ENCODE data around the gene CACNA2D3.

Gene CACNA2D3

DNA sequence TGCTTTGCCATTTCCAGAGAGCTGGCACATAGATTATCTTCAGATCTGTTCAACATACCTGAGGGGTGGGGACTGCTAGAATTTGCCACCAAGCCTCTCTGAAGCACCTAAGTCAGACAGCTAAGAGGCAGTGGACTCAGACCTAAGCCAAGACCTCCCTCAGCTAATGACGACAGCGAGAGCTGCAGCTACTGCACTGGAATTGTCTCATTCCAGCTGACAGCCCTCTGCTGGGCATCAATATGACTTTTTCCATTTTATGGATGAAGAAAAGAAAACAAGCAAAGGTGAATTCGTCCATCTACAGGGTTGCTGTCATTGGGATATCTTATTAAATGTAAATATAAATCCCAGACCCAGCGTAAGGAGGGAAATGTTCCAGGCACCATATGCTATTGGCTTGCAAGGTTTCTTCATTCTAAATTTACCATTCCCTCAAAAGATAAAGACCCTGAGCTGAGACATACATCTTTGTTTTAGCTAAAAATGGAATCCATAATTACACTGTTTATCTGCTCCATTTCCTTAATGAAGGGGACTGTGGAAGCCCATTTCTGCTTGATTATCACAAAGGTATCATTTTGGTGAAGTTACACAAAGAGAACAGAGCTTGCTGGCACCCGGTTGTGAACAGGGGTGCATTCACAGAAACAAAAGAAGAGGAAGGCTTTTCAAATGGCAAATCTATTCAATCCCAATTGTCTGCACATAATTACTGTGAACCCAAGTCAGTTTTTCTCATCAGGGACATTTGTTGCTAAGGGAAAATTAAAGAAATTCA, 891.0 kb downstream of the CACNA2D3 start:
- no peak overlapping the region for H3K4me3 ChIP-seq (ENCODE audit: low read depth, low read length)
- TF ChIP-seq CTCF (IDR thresholded peaks at IDR 0.05; ENCODE audit: insufficient read depth, low read depth, low read length, missing control alignments), result no peak
- no peak for DNase-seq (ENCODE audit: low read depth)

DNA sequence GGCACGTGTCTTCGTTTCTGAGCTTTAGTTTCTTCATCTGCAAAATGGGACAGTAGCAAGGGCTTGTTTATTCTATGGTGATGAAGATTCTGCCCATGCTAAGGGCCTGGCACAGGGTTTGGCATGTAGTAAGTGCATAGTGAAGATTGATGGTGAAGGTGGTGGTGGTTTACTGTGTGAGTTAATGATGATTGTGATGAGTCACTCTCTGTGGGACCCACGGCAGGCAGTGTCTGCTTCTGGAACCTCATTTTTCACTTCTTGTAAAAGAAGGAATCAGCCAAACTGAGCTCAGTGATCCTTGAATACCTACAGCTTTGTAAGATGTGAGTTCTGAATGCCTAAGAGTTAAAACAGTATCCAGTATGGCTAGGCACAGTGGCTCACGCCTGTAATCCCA, 891.7 kb downstream of the CACNA2D3 start:
- H3K4me3 ChIP-seq (ENCODE audit: low read depth, low read length), result no peak overlapping the region
- no peak for DNase-seq (ENCODE audit: low read depth)
- no peak for TF ChIP-seq CTCF (IDR thresholded peaks at IDR 0.05; ENCODE audit: insufficient read depth, low read depth, low read length, missing control alignments)

DNA sequence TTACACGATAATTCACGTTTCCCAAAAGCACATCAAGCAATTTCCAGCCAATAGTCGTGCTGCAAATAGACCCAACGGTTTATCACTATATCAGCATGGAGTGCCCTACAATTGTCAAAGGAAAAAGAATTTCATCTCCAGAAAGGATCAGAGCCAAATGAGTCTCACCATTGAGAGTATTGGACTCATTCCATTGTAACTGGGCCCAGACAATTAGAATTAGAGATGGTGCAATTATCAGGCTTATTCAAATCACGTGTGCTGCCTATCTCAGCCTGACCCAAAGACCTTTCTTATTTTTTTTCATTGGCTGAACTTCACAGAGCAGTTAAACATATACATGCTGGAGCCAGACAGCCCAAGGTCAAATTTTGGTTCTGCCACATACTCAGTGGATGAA, 892.6 kb downstream of the CACNA2D3 start:
- no peak for DNase-seq (ENCODE audit: low read depth)
- no peak overlapping the region for H3K4me3 ChIP-seq (ENCODE audit: low read depth, low read length)
- TF ChIP-seq CTCF (IDR thresholded peaks at IDR 0.05; ENCODE audit: insufficient read depth, low read depth, low read length, missing control alignments), result no peak

- no peak overlapping the region for H3K4me3 ChIP-seq (ENCODE audit: low read depth, low read length)
- no peak for DNase-seq (ENCODE audit: low read depth)
- no peak for TF ChIP-seq CTCF (IDR thresholded peaks at IDR 0.05; ENCODE audit: insufficient read depth, low read depth, low read length, missing control alignments)
Observed at GRCh38 chr3:55017876-55018275, 895.5 kb downstream of the CACNA2D3 start.

DNA sequence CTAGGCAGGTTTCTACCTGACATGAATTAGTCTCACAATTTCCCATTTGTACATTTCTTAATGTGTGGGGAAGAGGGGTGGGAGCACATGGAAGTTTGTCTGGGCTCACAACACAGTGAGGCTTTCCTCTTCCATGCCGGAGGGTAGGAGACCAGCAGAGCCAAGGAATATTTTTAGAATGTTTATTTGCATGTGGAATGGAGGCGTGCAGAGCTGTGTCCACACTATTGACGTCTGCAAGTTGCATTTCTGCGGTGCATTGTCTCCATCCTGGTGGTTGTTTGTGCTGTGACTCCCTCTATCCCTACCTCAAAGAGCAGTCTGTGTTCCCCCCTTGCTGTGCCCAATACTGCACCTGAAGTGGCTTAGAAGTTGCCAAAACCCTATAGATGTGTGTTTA, 908.6 kb downstream of the CACNA2D3 start:
- no peak for TF ChIP-seq CTCF (IDR thresholded peaks at IDR 0.05; ENCODE audit: insufficient read depth, low read depth, low read length, missing control alignments)
- H3K4me3 ChIP-seq (ENCODE audit: low read depth, low read length), result no peak overlapping the region
- DNase-seq (ENCODE audit: low read depth), result no peak

DNA sequence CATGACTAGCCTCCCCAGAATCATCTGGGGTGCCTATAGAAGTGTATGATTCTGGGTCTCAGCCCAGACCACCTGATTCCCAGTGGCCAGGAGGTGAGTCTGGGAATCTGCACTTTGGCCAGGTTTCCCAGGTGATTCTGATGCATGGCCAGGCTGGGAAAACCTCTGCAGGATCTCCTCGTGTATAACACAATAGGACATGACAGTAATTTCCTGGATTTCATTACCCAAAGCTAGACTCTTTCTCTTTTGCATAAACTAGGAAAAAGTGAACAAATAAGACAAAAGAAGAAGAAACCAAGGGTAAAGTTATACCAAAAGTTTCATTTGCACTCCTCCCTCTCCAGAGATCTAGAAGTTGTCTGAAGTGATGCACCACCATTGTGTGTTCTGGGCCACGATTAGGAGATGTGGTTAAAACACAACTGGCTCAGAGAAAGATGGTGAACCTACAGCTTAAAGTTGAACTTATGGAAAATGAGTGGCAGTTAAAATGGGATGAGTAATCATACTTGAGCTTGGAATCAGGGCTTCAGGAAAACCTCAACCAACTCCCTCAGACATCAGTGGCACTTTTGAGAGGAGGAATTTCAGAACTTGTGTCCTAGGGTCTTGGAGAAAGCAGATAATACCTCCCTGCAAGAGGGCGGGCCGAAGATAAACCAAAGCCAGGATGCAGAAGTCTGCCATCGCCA, 914.7 kb downstream of the CACNA2D3 start:
- TF ChIP-seq CTCF (IDR thresholded peaks at IDR 0.05; ENCODE audit: insufficient read depth, low read depth, low read length, missing control alignments), result no peak
- no peak overlapping the region for H3K4me3 ChIP-seq (ENCODE audit: low read depth, low read length)
- DNase-seq (ENCODE audit: low read depth), result no peak
